Neural cell (in vitro differentiated cells): ENCODE measurements around the gene TBC1D9B.

Source experiments
- CTCF ChIP-seq: fragments of 450-650 bp; IDR thresholded peaks from 2 replicates; pipeline ENCODE4 v1.5.1; 2014; ENCODE audit warnings: antibody characterized with exemption, mild to moderate bottlenecking, moderate library complexity; ENCODE audit not compliant: poor library complexity, severe bottlenecking
- MXI1 ChIP-seq: fragments of 450-650 bp; conservative IDR thresholded peaks from 2 replicates; pipeline ENCODE4 v1.6.1; 2014; ENCODE audit warnings: antibody characterized with exemption, mild to moderate bottlenecking; ENCODE audit not compliant: poor library complexity, severe bottlenecking
- POLR2AphosphoS5 ChIP-seq: IDR thresholded peaks from 2 replicates; pipeline ENCODE4 v1.6.1; 2012
- RAD21 ChIP-seq: fragments of 450-650 bp; conservative IDR thresholded peaks from 2 replicates; pipeline ENCODE4 v1.6.1; 2014; ENCODE audit warnings: antibody characterized with exemption, mild to moderate bottlenecking, moderate library complexity
- REST ChIP-seq: IDR thresholded peaks from 2 replicates; pipeline ENCODE4 v1.6.1; 2012; ENCODE audit warnings: borderline replicate concordance
- SMC3 ChIP-seq: fragments of 450-650 bp; conservative IDR thresholded peaks from 2 replicates; pipeline ENCODE4 v1.6.1; 2014; ENCODE audit warnings: antibody characterized with exemption, mild to moderate bottlenecking, moderate library complexity; ENCODE audit not compliant: poor library complexity

- no peak for TF ChIP-seq POLR2AphosphoS5
- no peak for TF ChIP-seq CTCF
- TF ChIP-seq REST = no peak
- no peak for TF ChIP-seq RAD21
- no peak for TF ChIP-seq MXI1
- no peak for TF ChIP-seq SMC3
These were observed 21.3 kb downstream of the TBC1D9B start for GRCh38 chr5:179886190-179886911.
